HepG2 (cell line): ENCODE measurements around the gene ZBP1. TPM values are rescaled to one million over a fixed set of nuclear protein-coding genes. Genes with fewer than 3 reads are reported as not detected.

Source experiments
- AGO1 ChIP-seq: fragments of 200-400 bp; formaldehyde crosslinking; IDR thresholded peaks from 2 replicates; pipeline ENCODE4 v1.6.1; 2017; ENCODE audit warnings: mild to moderate bottlenecking, low read depth, low read length, moderate library complexity; ENCODE audit not compliant: poor library complexity, severe bottlenecking
- AKAP8 ChIP-seq: sonication (generic); formaldehyde crosslinking; IDR thresholded peaks from 2 replicates; pipeline ENCODE4 v1.5.1; 2020; ENCODE audit warnings: mild to moderate bottlenecking, missing genetic modification reagents
- ARHGAP35 ChIP-seq: sonication (generic); formaldehyde crosslinking; IDR thresholded peaks from 2 replicates; pipeline ENCODE4 v1.9.0; 2022; ENCODE audit warnings: mild to moderate bottlenecking, inconsistent platforms, moderate library complexity, missing genetic modification reagents, borderline replicate concordance
- CHD2 ChIP-seq: IDR thresholded peaks from 2 replicates; pipeline ENCODE4 v1.6.1; 2011; ENCODE audit warnings: low read depth, low read length, improper control_type of control experiment
- CREB3 ChIP-seq: sonication (generic); formaldehyde crosslinking; IDR thresholded peaks from 2 replicates; pipeline ENCODE4 v1.5.0; 2020; ENCODE audit warnings: missing genetic modification reagents
- EP300 ChIP-seq, 3 experiments: sonication (generic) in 1 of 3; formaldehyde crosslinking in 1 of 3; IDR thresholded peaks; 2 replicates each; pipeline versions ENCODE4 v1.5.1 to v1.6.1; 2011 to 2020; ENCODE audit warnings: low read depth in 2 of 3, low read length in 2 of 3, borderline replicate concordance in 1 of 3, improper control_type of control experiment in 1 of 3, mild to moderate bottlenecking in 1 of 3, missing genetic modification reagents in 1 of 3, moderate library complexity in 1 of 3
- HNF4A ChIP-seq: sonication (generic); formaldehyde crosslinking; IDR thresholded peaks from 2 replicates; pipeline ENCODE4 v1.4.0; 2020; ENCODE audit warnings: missing genetic modification reagents
- HNRNPLL ChIP-seq: fragments of 200-400 bp; formaldehyde crosslinking; IDR thresholded peaks from 2 replicates; pipeline ENCODE4 v1.6.1; 2017; ENCODE audit warnings: mild to moderate bottlenecking, low read depth, low read length; ENCODE audit not compliant: poor library complexity, severe bottlenecking
- KLF11 ChIP-seq: IDR thresholded peaks from 2 replicates; pipeline ENCODE4 v1.6.1; 2016; ENCODE audit warnings: missing compliant biosample characterization
- NFE2L1 ChIP-seq: sonication (generic); formaldehyde crosslinking; IDR thresholded peaks from 2 replicates; pipeline ENCODE4 v1.4.0; 2020; ENCODE audit warnings: missing genetic modification reagents, mild to moderate bottlenecking, borderline replicate concordance
- NFYB ChIP-seq: sonication (generic); formaldehyde crosslinking; IDR thresholded peaks from 2 replicates; pipeline ENCODE4 v1.4.0; 2020; ENCODE audit warnings: missing genetic modification reagents
- RBAK ChIP-seq: sonication (generic); formaldehyde crosslinking; IDR thresholded peaks from 2 replicates; pipeline ENCODE4 v1.5.1; 2020; ENCODE audit warnings: mild to moderate bottlenecking, missing genetic modification reagents
- SSRP1 ChIP-seq: IDR thresholded peaks from 2 replicates; pipeline ENCODE4 v1.6.1; 2016; ENCODE audit warnings: control low read depth
- U2AF1 ChIP-seq: fragments of 200-400 bp; formaldehyde crosslinking; optimal IDR thresholded peaks from 2 replicates; pipeline ENCODE3; 2017; ENCODE audit warnings: mild to moderate bottlenecking, low read depth, low read length
- XRCC5 ChIP-seq: fragments of 200-400 bp; formaldehyde crosslinking; optimal IDR thresholded peaks from 2 replicates; pipeline ENCODE3; 2017; ENCODE audit warnings: mild to moderate bottlenecking, low read length
- ZNF460 ChIP-seq: sonication (generic); formaldehyde crosslinking; IDR thresholded peaks from 2 replicates; pipeline ENCODE4 v1.5.1; 2020; ENCODE audit warnings: missing genetic modification reagents, mild to moderate bottlenecking, borderline replicate concordance
- ZNF549 ChIP-seq: sonication (generic); formaldehyde crosslinking; IDR thresholded peaks from 2 replicates; pipeline ENCODE4 v1.5.0; 2020; ENCODE audit warnings: missing genetic modification reagents
- ZNF572 ChIP-seq: sonication (generic); formaldehyde crosslinking; IDR thresholded peaks from 2 replicates; pipeline ENCODE4 v1.5.1; 2020; ENCODE audit warnings: mild to moderate bottlenecking, missing genetic modification reagents
- ZNF737 ChIP-seq: sonication (generic); formaldehyde crosslinking; IDR thresholded peaks from 2 replicates; pipeline ENCODE4 v1.5.0; 2020; ENCODE audit warnings: missing genetic modification reagents, mild to moderate bottlenecking, borderline replicate concordance
- ZNF83 ChIP-seq: sonication (generic); formaldehyde crosslinking; IDR thresholded peaks from 2 replicates; pipeline ENCODE4 v1.4.0; 2020; ENCODE audit warnings: missing genetic modification reagents, mild to moderate bottlenecking, borderline replicate concordance
- ZSCAN21 ChIP-seq: sonication (generic); formaldehyde crosslinking; IDR thresholded peaks from 2 replicates; pipeline ENCODE4 v1.8.0; 2022; ENCODE audit warnings: mild to moderate bottlenecking, missing genetic modification reagents, moderate library complexity, borderline replicate concordance
- ZSCAN31 ChIP-seq: sonication (generic); formaldehyde crosslinking; IDR thresholded peaks from 2 replicates; pipeline ENCODE4 v1.5.0; 2020; ENCODE audit warnings: low read depth, mild to moderate bottlenecking, missing genetic modification reagents
- polyA plus RNA-seq, 8 experiments: library from polyadenylated mRNA; depleted of rRNA in 3 of 8; stranded (reverse) in 7 of 8; unstranded in 1 of 8; fragments of >200 nt; fragmentation: Illumina TruSeq in 4 of 8; extraction: Trizol in 4 of 8; gene quantifications; 2 replicates each; pipeline versions ENCODE4 v1.2.1 to v1.2.3, GENCODE V29; 2011 to 2016; ENCODE audit warnings: low read depth in 4 of 8, missing spikeins in 1 of 8, mixed read lengths in 1 of 8; ENCODE audit not compliant: insufficient read depth in 1 of 8
- total RNA-seq, 5 experiments: library from RNA; depleted of rRNA; stranded (reverse); fragments of >200 nt; fragmentation: Illumina TruSeq; extraction: Trizol; gene quantifications; 2 replicates each; pipeline ENCODE4 v1.2.3, GENCODE V29; 2016; ENCODE audit warnings: low read depth in 1 of 5
- TF ChIP-seq, protein P1 (sequence below): IDR thresholded peaks from 2 replicates; pipeline ENCODE4 v1.6.1; 2016; ENCODE audit warnings: missing compliant biosample characterization, missing genetic modification reagents, borderline replicate concordance
- TF ChIP-seq, protein P2 (sequence below): sonication (generic); formaldehyde crosslinking; IDR thresholded peaks from 2 replicates; pipeline ENCODE4 v1.4.0; 2020; ENCODE audit warnings: missing genetic modification reagents, borderline replicate concordance
- TF ChIP-seq, protein P3 (sequence below): sonication (generic); formaldehyde crosslinking; IDR thresholded peaks from 2 replicates; pipeline ENCODE4 v1.8.0; 2022; ENCODE audit warnings: mild to moderate bottlenecking, missing genetic modification reagents, moderate library complexity

ZBP1 gene
- total and polyA plus RNA-seq, 2 of the 13 experiments (the other 11 are each of a cell fraction or from before 2014, with no cell fraction given): not detected

DNA sequence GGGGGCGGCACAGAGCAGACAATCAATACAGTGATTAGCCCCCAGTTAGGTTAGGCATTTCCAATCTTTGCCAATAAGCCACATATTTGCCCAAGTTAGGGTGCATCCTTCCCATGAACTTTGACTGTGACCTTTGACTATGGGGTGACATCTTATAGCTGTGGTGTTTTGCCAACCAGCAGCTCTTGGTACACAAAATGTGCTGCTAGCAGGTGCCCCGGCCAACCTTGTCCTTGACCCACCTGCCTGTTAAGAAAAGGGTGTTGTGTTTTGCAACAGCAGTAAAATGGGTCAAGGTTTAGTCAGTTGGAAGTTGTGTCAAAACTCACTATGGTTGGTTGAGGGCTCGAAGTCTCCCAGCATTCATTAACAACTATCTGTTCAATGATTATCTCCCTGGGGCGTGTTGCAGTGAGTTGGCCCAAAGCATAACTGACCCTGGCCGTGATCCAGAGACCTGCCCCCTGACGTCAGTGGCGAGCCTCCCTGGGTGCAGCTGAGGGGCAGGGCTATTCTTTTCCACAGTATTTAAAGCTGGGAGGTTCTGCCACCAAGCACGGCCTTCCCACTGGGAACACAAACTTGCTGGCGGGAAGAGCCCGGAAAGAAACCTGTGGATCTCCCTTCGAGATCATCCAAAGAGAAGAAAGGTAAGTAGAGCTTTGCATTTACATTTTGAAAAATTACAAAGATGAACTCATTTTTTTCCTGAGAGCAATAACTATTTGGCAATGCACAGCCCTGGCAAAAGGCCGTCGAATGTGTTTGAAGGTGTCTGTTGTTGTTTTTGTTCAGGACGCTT, 59.5 kb downstream of the ZBP1 start, which contains the start of gene PCK1 (continued):
- TF ChIP-seq ZNF572 (CRISPR knock-in tag) (peak; percentile 96; the same call in 1 of the 2 replicates), CREB3 (no peak), SSRP1 (CRISPR knock-in tag) (peak; percentile 71), ZNF83 (CRISPR knock-in tag) (no peak; the same call in 1 of the 2 replicates), ZNF737 (CRISPR knock-in tag) (peak; percentile 99; the same call in 1 of the 2 replicates), XRCC5 (peak; percentile 64), ARHGAP35 (CRISPR knock-in tag) (0 out of 2 replicates have a peak, but pooled peaks have one; percentile 34), HNF4A (peak; percentile 99), U2AF1 (peak; percentile 67), ZNF460 (peak; percentile 66; the same call in 1 of the 2 replicates), KLF11 (CRISPR knock-in tag) (no peak; the same call in 1 of the 2 replicates), AGO1 (no peak), NFYB (peak; percentile 41), NFE2L1 (CRISPR knock-in tag) (no peak), HNRNPLL (no peak), ZNF549 (no peak), AKAP8 (CRISPR knock-in tag) (peak; percentile 73), ZSCAN31 (CRISPR knock-in tag) (peak; percentile 77; the same call in 1 of the 2 replicates), ZSCAN21 (CRISPR knock-in tag) (peak; percentile 73), CHD2 (no peak), EP300 (IDR thresholded peaks at IDR 0.05; ENCODE audit: low read depth in 2 of 2, low read length in 2 of 2) (peak; percentile 95 to 98), EP300 (CRISPR knock-in tag; IDR thresholded peaks at IDR 0.05; ENCODE audit: borderline replicate concordance) (peak; percentile 87), RBAK (CRISPR knock-in tag) (peak; percentile 56; the same call in 1 of the 2 replicates)
- TF ChIP-seq, protein P1, sequence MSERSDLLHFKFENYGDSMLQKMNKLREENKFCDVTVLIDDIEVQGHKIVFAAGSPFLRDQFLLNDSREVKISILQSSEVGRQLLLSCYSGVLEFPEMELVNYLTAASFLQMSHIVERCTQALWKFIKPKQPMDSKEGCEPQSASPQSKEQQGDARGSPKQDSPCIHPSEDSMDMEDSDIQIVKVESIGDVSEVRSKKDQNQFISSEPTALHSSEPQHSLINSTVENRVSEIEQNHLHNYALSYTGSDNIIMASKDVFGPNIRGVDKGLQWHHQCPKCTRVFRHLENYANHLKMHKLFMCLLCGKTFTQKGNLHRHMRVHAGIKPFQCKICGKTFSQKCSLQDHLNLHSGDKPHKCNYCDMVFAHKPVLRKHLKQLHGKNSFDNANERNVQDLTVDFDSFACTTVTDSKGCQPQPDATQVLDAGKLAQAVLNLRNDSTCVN (CRISPR knock-in tag): no peak; the same call in 1 of the 2 replicates
- TF ChIP-seq, protein P2, sequence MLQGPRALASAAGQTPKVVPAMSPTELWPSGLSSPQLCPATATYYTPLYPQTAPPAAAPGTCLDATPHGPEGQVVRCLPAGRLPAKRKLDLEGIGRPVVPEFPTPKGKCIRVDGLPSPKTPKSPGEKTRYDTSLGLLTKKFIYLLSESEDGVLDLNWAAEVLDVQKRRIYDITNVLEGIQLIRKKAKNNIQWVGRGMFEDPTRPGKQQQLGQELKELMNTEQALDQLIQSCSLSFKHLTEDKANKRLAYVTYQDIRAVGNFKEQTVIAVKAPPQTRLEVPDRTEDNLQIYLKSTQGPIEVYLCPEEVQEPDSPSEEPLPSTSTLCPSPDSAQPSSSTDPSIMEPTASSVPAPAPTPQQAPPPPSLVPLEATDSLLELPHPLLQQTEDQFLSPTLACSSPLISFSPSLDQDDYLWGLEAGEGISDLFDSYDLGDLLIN (CRISPR knock-in tag): no peak
- TF ChIP-seq, protein P3, sequence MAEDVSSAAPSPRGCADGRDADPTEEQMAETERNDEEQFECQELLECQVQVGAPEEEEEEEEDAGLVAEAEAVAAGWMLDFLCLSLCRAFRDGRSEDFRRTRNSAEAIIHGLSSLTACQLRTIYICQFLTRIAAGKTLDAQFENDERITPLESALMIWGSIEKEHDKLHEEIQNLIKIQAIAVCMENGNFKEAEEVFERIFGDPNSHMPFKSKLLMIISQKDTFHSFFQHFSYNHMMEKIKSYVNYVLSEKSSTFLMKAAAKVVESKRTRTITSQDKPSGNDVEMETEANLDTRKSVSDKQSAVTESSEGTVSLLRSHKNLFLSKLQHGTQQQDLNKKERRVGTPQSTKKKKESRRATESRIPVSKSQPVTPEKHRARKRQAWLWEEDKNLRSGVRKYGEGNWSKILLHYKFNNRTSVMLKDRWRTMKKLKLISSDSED: no peak; the same call in 1 of the 2 replicates
